GM18520 (cell line): Measurements from ENCODE around the gene IGHMBP2.
"Not testable (repeated sequence)": the region's sequence is repeated elsewhere in the genome, so short reads cannot be mapped to it uniquely, and the experiment has no call there.

Experiments used
- ATAC-seq: cut with Tn5 transposase; IDR thresholded peaks from one replicate; pipeline ENCODE4 v1.9.1; 2021; ENCODE audit not compliant: unreplicated experiment

The IGHMBP2 gene

GRCh38 chr11:68959465-68960293, 56.0 kb downstream of the IGHMBP2 start:
- ATAC-seq = no peak

GRCh38 chr11:68960294-68961071, 56.8 kb downstream of the IGHMBP2 start:
- ATAC-seq = no peak

DNA sequence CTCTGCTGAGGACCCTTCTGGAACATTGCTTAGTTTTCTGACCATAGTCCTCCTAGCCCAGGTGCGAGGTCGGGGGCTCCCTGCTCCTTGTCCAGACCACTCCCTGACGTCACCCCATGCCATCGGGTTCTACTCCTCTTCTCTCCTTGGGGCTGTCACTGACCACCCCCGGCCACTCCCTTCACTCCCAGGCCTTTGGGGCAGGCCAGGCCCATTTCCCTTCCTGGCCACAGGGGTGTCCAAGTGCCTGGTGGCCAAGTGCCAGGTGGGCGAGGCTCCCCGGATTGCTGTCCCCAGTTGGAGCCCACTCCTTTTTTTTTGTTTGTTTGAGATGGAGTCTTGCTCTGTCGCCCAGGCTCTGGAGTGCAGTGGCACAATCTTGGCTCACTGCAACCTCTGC, 57.6 kb downstream of the IGHMBP2 start:
- ATAC-seq = no peak

GRCh38 chr11:68962527-68963250, 59.0 kb downstream of the IGHMBP2 start:
- no peak for ATAC-seq

DNA sequence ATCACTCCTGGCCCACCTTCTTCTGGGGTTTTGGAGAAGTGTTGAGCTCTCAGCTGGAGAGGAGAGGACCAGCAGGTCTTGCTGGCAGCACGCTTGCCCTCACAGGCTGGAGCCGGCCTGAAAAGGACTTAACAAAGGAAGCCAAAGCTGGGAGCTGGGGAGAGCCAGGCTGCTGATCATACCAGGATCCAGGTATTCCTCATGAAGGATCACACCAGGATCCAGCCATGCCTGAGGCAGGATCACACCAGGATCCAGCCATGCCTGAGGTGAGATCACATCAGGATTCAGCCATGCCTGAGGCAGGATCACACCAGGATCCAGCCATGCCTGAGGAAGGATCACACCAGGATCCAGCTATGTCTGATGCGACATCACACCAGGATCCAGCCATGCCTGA, 60.1 kb downstream of the IGHMBP2 start:
- no peak for ATAC-seq

- ATAC-seq = no peak
Measured at GRCh38 chr11:68965901-68966853, 62.5 kb downstream of the IGHMBP2 start.

DNA sequence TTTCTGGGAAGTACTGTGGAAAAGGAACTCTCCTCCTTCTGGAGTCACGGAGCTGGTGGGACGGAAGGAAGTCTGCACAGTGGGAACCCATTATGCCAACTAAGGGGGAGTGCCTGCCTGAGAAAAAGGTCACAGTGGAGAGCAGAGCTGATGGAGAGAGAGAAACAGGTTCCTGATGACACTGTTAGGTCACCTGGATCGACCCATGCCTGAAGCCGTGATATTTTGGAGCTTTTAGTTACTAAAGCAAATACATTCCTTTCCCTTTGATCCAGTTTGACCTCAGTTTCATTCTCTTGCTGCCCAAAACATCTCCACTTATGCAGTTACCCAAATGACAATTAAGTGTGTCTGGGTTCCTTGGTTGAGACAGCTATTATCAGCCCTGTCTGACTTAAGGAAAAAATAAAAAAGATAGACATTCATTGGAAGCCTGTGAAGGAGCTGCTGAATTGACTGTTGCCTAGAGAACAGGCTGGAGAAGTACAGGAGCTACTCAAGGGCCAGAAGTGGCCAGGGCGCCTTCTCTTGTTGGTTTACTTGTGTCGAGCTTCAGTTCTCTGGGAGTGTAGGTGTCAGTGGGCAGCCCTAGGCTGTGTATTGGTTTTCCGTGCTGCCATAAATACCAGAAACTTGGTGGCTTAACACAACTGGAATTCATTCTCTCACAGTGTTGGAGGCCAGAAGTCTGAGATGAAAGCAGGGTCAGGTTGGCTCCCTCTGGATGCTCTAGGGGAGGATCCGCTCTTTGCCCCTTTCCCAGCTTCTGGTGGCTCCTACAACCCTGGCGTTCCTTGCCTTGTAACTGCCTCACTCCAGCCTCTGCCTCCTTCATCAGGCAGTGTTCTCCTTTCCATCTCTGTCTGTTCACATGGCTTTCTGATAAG, 63.4 kb downstream of the IGHMBP2 start:
- no peak for ATAC-seq

- ATAC-seq = no peak
Measured at GRCh38 chr11:68968306-68969250, 64.9 kb downstream of the IGHMBP2 start.

- no peak for ATAC-seq
Measured at GRCh38 chr11:68969386-68969785, 65.7 kb downstream of the IGHMBP2 start.

DNA sequence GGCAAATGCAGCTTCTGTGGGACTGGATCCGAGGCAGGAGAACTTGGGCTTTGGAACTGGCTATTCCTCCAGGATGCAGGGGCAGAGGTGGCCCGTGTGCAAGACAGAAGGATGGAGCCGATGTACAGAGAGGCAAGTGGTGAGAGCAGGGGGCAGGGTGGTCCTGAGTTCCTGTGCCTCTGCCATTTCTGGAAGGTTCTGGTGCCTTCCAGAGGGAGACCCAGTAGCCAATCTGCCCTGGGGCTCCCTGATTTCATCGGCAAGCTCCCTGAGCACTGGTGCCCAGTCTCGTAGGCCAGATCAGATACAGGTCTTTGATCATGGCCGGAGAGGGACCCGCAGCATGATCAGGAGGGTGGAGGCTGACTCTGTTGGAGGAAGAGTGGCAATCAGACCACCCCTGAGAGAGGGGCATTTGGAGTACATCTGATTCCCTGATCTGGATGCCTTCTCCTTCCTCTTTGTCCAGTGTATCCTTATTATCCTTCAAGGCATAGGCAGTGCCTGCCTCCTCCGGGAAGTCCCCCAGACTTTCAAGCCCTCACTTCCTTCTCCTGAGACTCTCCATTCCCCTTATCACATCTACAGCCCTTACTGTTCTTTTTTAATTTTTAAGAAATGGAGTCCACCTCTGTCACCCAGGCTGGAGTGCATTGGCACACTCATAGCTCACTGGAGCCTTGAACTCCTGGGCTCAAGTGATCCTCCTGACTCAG, 67.4 kb downstream of the IGHMBP2 start:
- ATAC-seq = no peak

GRCh38 chr11:68973219-68973618, 69.5 kb downstream of the IGHMBP2 start:
- no peak for ATAC-seq

GRCh38 chr11:68973706-68974105, 70.0 kb downstream of the IGHMBP2 start:
- ATAC-seq = not testable (repeated sequence)

DNA sequence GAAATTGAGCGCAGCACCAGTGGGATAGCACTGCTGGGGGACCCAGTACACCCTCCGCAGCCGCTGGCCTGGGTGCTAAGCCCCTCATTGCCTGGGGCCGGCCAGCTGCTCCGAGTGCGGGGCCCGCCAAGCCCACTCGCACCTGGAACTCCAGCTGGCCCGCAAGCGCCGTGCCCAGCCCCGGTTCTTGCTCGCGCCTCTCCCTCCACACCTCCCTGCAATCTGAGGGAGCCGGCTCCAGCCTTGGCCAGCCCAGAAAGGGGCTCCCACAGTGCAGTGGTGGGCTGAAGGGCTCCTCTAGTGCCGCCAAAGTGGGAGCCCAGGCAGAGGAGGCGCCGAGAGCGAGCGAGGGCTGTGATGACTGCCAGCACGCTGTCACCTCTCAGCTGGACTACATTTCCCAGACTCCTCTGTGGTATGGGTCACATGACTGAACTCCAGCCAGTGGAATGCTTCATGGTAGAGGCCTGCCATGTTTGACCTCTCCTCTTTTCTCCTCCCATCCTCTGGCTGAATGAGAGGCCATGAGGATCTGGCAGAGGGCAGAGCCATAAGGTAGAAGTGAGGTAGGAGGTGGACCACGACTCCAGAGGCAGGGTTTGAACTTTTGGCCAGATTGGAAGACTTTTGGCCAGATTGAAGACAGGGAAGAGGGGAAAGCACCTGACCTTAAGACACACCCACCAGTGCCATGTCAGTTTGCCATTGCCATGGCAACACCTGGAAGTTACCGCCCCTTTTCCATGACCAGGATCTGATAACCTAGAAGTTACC, 70.9 kb downstream of the IGHMBP2 start:
- no peak for ATAC-seq

- no peak for ATAC-seq
Measured at GRCh38 chr11:68976095-68976494, 72.4 kb downstream of the IGHMBP2 start.

DNA sequence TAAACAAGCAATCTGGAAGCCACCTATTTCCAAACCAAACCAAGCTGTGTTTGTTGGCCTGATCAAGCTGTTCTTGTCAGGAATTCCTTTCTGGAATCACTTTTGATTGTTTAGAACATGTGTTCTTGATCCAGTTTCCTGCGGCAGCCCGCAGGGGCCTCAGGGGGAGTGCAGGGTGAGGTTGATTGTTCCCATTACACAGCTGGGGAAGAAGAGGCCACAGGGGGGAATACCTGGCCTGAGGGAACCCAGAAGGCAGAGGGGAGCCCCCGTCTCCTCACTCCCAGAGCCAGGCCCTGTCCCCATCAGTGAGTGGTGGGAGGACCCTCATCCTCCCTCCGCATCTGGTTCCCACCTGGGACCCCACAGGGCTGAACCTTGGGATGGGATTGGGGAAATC, 72.9 kb downstream of the IGHMBP2 start:
- ATAC-seq = no peak

- no peak for ATAC-seq
Measured at GRCh38 chr11:68977781-68978625, 74.3 kb downstream of the IGHMBP2 start.
